GM18909 (cell line): Measurements from ENCODE around the gene TFB1M.
"Not testable (repeated sequence)": the region's sequence is repeated elsewhere in the genome, so short reads cannot be mapped to it uniquely, and the experiment has no call there.

Experiments
- ATAC-seq: cut with Tn5 transposase; IDR thresholded peaks from one replicate; pipeline ENCODE4 v1.9.1; 2021; ENCODE audit warnings: mild to moderate bottlenecking; ENCODE audit not compliant: unreplicated experiment, poor library complexity

Gene TFB1M

DNA sequence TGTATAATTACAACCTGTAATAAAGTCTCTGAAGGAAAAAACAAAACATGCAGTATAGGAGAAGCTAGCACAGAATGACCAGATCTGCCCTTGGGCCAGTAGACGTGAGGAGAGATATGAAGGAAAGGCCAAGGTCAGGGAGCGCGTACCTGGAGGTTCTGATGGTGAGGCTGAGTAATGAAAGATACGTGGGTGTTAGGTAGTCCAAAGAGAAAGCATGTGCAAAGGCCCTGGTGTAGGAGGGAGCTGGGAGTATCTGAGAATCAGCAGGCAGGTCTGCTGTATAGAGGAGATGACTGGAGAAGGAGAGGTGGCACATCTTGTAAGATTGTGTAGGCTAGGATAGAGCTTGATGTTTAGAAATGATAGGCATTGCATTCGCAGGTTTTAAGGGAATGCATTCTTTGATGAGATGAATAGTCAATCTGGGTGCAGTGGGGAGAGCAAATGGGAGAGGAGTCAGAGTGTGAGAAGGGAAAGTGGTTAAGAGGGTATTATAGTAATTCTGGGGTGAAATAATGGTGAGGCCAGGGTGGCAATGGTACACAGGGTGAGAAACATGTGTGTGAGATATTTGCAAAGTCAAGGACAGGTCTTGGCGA is 15.9 kb upstream of the TFB1M start:
- no peak for ATAC-seq

DNA sequence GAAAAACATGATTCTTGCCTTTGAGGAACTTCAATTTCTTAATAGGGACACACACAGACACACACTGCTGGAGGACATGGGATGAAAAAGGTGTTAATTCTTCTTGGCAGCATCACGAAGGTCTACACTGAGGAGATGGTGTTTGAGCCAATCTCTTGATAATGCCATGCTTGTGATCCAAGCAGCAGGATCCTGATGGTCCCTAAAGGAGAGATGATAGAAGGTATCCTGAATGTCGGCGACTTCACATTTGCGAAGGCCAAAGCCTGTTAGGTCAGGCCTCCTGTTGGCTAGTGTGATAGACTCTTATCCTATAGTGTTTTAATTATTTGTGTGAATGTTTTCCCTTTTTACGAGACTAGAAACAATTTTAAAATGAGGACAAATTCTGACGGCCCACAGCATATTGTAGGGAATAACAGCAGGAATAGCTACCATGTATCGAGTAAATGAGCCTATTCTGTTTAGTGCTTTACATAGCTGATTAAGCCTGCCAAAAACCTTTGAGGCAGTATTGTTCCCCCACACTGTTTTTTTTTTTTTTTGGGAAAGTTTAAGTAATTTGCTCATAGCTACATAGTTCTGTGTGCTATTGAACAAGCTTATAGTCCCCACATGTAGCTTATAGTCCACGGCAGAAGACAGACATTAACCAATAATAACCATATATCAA is 15.3 kb upstream of the TFB1M start:
- no peak for ATAC-seq

DNA sequence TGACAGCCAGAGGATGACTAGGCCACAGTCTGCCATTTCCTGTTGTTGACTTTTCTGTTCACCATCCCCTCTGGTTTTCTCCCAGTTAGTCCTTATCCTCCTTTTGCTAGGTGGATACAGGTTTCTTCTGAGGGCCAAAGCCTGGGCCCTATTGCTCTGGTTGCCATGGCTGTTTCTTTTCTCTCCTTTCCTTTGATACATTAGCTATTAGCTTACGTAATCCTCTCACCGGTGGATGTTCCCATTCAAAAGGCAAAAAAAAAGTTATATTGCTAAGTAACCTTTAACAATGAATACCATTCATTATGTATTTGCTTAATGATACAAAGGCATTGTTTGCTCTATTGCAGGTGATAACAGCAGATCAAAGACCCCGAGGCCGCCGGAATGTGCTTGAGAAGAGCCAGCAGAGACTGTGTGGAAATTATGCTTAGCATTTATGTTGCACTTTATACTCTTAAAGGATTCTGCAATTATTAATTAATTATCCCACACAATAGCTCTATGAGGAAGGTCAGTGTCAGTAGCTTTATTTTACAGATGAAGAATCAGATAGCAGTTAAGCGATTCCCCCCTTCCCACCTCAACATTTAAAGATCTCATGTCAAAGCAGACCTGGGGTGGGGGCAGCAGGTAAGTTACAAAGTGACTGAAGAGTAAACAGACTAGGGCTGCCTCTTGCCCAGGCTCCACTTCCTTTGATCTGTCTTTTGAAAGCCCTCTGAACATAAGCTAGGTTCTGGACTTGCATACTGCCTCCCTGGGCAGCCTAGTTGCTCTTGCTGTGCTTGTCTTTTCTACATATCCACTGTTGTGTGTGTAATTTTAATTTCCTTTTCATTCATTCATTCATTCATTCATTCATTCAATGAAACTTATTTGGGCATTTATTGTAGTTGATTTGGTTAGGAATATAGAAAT is 14.5 kb upstream of the TFB1M start:
- no peak for ATAC-seq

DNA sequence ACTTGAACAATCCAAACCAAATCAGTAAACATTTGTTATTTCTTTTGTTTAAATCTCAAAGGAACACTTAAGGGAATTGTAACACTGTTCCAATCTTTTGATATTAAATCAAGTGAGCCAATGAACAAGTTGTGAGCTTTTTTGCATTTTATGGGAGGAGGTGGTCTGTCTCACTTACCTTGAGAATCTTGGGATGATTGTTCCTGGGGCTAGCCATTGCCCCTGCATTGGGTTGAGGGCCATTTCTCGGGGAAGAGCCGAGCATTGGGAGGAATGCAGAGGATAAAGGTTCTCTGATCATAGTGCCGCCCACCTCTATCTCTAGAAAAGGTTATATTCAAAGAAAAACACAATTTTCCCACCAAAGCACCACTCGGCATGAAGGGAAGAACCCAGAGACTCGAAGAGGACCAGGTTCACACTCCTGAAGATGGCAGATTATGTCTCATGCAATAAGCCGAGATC is 13.8 kb upstream of the TFB1M start:
- ATAC-seq, result no peak

DNA sequence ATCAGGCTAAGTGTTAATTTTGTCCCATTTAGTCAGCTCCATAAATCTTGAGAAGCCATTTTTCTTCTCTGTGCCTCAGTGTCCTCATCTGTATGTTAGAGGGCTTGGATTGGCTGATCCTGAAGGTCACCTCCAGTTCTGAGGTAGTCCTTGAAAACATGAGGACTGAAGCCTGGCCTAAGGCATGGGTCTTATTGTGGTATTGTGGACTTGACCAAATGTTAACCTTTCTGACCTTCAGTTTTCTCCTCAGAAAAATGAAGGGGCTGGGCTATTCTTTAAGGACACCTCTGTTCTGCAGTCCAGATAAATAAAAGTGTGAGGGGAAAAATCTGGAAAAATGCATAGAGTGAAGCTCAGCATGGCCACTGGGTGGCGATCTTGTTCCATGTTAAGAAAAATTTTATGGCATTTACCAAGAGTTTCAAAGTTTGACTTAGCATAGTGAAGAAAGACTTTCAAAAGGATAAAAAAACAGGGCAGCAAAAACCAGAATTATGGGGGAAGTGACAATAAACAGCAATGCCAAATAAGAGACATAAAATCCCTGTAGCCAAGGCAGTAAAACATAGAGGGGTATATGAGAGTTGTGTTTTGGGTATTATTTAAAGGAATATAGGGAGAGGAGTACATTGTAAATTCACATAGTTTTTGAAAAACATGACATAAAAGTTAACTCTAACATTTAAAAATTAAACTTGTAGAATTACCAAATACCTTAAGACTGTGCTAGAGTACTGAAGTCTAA is 13.2 kb upstream of the TFB1M start:
- peak; percentile 63 for ATAC-seq

DNA sequence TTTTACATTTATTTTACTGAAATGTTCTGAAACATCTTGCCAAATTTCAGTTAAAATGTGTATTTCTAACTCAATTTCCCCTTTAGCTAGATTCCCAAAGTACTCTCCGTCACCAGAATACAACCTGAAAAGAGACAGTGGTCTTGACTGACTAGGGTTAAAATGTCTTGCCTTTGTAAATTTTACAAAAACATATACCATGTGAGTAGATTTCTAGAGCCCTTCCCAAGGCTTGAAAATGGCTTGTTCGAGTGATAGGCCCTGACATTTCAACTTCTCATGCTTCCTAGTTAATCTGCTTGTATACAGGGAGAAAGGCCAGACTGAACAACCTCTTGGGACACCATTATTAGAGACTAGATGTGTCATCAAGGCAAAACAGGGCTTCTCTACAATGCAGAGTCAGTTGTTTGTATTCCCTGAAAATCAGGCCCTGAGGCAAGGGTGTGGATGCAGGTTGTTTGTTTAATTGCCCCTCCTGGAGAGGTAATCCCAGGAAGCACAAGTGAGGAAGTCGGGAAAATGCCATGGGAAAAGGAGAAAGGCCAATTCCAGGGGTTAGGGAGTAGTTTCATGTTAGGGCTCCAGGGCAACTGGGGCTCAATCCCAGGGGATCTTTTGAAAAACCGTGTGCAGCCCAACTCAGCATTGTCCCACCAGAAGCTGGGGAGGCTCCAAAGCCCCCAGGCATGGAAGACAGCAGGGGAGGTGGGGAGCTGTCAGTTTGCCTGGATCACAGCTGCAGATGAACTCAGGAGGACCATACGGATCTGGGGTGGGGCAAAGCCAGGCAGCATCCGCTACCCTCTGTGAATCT is 11.6 kb upstream of the TFB1M start:
- ATAC-seq, result no peak

DNA sequence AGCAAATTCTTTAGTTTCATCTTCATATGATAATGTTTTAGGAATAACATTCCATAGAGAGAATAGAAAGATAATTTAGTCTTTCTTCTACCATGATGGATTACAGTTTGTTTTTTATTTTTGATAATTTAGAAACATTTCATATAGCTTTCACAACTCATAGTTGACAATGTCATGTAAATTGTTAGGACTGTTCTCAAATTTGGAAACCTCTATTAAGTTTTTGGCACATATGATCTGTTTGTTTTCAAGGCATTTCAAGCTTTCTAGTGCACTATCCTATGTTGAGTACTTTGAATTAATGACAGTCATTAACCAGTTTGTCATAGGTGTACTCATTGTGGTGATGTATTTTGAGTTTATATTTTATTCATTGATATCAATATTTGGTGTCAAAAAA is 10.7 kb upstream of the TFB1M start:
- ATAC-seq, result no peak

DNA sequence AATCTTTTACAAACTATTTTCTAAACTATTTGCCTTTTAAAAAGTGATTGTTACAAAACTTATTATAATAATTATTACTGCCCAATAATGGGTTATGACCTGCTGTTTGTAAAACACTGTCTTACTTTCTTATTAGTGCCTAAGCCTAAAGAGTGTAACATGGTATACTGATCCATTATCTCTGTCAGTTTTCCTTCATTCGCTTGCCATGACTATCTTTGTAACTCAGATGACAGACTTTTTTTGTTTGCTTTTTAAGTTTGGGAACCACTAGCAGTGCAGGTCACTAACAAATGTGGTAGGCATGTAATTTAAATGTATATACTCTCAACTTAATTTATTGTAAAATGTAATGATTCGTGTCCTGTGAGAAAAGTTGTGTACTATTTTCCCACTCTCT is 9.9 kb upstream of the TFB1M start:
- no peak for ATAC-seq

DNA sequence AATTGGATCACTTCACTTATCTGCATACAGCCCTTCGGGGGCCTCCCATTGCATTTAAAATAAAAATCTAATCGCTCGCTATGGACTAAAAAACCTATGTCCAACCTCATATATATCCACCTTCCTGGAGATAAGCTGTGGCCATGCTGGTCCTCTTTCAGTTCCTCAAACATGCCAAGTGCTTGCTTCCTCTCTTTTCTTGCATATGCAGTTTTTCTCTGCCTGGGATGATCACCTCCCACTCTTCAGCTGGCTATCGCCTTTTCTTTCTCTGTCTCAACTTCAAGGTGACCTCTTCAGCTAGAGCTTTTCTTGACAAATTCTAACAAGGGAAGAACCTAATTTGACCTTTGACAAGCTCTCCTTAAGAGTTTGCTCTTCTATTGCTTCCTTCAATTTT is 5.6 kb upstream of the TFB1M start:
- peak; percentile 40 for ATAC-seq

DNA sequence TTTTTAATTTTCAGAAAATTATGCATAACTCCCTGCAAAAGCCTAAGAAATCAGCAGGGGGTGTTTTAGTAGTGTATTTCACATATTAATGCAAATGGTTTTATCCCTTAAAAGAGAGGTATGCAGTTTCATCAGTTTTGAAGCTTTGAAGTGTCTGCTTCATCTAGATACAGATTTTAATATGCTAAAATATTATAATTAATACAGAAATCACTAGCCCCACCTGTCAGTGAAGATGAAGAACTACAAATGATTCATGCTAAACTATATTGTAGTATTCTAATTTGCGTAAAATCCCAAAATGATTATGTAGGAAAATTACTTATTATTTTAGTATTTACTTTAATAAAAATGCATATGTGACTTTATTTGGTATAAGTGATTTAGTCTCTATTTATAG is 2.9 kb upstream of the TFB1M start:
- ATAC-seq, result no peak

DNA sequence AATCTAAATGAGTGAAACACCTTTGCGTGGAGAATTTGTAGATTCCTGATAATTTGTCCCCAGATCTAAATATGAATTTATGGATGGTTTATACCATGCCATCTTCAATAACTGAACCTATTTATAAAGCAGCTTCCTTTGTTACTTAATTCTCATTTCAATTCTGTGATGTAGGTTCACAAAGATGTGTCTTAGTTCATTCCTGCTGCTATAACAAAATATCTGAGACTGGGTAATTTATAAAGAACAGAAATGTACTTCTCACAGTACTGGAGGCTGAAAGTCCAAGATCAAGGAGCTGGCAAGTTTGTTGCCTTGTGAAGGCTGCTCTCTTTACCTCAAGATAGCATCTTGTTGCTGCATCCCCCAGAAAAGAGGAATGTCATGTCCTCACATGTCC is 2.1 kb upstream of the TFB1M start:
- ATAC-seq, result no peak

DNA sequence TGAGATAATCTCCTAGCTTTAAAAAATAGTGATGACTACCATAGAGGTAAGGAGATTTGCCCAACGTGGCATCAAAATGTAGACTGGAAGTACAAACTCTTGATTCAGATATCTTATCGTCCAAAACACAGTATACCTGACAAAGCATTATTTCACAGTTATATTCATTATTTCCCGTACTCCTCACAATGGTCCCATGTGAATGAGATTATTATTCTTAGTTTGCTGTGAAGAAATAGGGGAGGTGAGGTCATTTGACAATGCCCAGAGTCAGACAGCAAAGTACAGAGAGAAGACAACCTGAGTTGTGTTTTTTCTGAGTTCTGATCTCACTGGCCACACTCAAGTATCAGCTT is 1.2 kb upstream of the TFB1M start:
- ATAC-seq, result no peak

DNA sequence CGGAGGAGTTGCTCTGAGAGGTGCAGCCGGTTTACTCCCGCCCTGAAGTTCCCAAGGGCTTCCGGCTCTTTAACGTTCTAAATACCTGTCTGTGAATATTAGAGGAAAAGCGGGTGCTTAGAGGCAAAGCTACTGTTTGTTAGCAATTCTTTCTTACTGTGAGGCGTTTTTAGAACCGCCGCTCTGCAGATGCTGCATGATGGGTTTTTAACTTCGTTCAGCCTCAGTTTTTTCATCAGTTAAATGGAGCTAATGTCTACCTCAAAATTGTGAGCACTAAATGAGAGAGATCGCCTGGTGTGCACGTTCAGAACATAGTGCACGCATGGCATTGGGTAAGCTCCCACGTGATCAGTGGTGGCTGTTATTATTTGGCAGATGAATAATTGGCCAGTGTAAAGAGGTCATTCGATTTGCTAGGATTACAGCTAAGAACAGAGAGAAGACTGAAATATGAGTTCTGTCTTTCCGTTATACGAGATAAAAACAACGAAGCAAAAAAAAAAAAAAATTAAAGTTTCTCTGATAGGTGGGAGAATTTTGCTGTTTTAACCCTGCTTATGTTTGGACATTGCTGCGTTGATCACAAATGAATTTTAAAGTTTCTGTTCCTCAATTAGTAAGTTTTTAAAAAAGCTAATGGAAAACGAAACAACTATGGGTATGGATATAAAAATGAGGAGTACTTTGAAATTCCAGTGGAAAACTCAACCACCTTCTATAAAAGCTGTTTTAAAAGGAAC is 660 bp upstream of the TFB1M start:
- peak; percentile 60 for ATAC-seq

DNA sequence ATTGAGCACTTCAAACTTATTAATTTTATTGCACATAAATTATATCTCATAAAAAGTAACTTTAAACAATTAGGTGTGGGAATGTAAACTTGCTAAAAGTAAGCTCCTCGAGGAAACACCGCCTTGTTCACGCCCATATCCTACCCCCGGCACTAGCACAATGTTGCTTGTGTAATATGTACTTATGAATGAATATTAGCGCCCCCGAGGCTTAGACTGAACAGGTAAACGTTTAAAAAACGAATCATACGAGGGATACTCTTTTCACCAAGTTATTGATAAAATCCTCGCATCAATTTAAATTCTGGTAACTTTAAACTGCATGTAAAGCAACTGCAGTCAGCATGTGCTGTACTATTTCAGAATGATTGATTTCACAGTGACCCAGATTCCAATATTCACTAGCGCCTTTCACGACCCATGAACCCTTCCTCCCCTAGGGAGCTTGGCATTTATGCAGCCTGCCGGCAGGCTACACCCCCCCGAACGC is 637 bp downstream of the TFB1M start:
- ATAC-seq, result peak; percentile 20

DNA sequence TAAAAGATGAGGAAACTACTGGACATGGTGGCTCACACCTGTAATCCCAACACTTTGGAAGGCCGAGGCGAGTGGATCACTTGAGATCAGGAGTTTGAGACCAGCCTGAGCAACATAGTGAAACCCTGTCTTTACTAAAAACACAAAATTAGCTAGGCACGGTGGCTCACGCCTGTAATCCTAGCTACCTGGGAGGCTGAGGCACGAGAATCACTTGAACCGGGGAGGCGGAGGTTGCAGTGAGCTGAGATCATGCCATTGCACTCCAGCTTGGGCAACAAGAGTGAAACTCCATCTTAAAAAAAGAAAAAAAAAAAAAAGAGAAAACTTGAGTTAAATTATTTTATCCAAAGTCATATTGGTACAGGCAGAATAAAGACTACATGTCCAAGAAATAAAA is 1.3 kb downstream of the TFB1M start:
- not testable (repeated sequence) for ATAC-seq

DNA sequence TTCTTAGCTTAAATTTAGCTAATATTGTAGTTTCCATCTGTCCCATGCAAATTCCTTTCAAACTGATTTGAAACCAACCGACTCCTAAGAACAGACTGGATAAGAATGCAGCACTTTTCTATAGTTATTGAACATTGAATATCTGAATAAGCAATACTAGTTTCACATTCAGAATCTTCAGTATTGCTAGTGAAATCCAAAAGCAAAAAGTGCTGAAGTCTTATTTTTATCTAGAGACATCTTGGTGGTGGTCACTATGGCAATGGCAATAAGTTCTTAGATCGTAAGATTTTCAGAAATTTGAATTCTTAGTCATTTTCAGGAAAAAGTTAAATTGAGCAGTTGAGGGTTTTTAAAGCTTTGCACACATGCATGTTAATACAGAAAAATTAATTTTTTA is 2.7 kb downstream of the TFB1M start:
- no peak for ATAC-seq

DNA sequence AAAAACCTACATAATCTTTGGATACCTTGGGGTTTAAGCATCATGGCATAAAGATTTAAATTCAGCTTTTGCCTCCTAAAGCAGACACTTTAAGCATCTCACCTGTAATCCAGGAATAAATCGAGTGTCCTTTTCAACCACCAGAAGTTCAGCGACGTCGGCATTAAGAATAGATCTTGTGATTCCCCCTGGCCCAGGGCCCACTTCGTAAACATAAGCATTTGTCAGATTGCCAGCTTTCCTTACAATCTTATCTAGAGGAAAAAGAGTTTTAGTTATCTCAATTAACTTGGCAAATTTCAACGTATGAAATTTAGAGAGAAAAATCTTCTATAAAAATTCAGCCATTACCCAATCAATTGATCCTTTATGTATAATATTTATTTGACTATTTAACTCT is 3.2 kb downstream of the TFB1M start:
- no peak for ATAC-seq

DNA sequence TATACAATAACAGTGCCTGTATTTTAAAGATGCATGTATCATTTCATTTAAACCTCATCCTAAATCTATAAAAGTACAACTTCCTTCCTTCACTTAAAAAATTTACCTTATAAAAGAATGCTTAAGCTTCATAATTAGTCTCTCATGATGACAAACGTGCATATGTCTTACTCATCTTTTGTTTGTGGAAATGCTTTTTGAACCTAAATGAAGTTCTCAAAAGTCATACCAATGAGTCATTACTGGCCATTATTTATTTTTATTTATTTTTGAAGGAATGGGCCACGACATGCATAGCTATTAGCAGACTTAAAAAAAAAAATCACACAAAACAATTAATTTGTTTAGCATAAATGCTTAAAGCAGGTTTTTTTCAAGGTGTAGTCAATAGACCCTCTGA is 3.7 kb downstream of the TFB1M start:
- no peak for ATAC-seq

DNA sequence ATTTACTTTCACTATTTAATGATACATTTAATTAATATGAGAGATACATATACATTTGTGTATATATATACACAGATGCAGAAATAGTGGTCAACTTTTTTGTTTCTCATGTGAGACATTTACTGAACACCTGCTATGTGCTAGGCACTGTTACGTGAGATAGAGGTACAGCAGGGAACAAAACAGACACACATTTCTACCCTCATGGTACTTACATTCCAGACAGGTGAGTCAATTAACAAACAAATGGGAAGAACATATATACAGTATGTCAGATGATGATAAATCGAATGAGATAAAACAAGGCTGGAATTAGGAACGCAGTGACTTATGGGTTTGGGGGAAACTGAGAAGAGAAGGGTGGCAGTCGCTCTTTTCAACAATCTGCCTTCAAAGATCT is 5.1 kb downstream of the TFB1M start:
- no peak for ATAC-seq
